ENCODE measurements around the gene TEDC1. TPM values are rescaled to one million over a fixed set of nuclear protein-coding genes. Genes with fewer than 3 reads are reported as not detected.

The TEDC1 gene
- total RNA-seq, 4 donors from 2014 or later, result 0.97 to 4.2 (median 2.2) TPM

- peaks cover 0 to 7% (median 4%) of the 10 kb centered on the region in 3 donors for H3K27me3 ChIP-seq
- H3K36me3 ChIP-seq, result no peaks in the 10 kb centered on the region
- no peak for TF ChIP-seq CTCF (IDR thresholded peaks at IDR 0.05 in 4 of 5, conservative IDR thresholded peaks at IDR 0.05 in 1 of 5)
- TF ChIP-seq POLR2A (IDR thresholded peaks at IDR 0.05), result no peak
- peak overlapping the region in 1 of 4 donors; percentile 60 for H3K4me3 ChIP-seq
- H3K4me1 ChIP-seq, result peaks cover 31 to 59% of the 10 kb centered on the region in 2 donors
- in situ Hi-C loops (cut with MboI; ENCODE audit: low sequenced_read_pairs in 4 of 4), result loop anchor here in 1 of 4 donors (25.0 kb wide), 1 partner anchor 116 kb away; no protein-coding TSS in a partner anchor
- H3K9me3 ChIP-seq, result no peaks in the 10 kb centered on the region
- intact Hi-C loops (cut with DNase I; ENCODE audit: low total_unique reads), result no loop called here
- no peak for DNase-seq
- peak overlapping the region in 2 of 4 donors; percentile 76 to 84 for H3K27ac ChIP-seq
- ATAC-seq, result no peak
Measured at GRCh38 chr14:105477660-105478397, 13.2 kb upstream of the TEDC1 start.

GRCh38 chr14:105478398-105479251 is 12.4 kb upstream of the TEDC1 start:
- intact Hi-C loops (cut with DNase I; ENCODE audit: low total_unique reads), result no loop called here
- Histone ChIP-seq H3K27me3 (peaks cover 0 to 7% (median 4%) of the 10 kb centered on the region in 3 donors), H3K4me3 (no peak overlapping the region), H3K9me3 (no peaks in the 10 kb centered on the region), H3K27ac (no peak overlapping the region), H3K4me1 (peaks cover 30 to 59% of the 10 kb centered on the region in 2 donors), H3K36me3 (no peaks in the 10 kb centered on the region)
- in situ Hi-C loops (cut with MboI; ENCODE audit: low sequenced_read_pairs in 4 of 4), result loop anchor here in 1 of 4 donors (25.0 kb wide), 1 partner anchor 116 kb away; no protein-coding TSS in a partner anchor
- TF ChIP-seq CTCF (IDR thresholded peaks at IDR 0.05 in 4 of 5, conservative IDR thresholded peaks at IDR 0.05 in 1 of 5) (no peak), POLR2A (IDR thresholded peaks at IDR 0.05) (no peak)
- DNase-seq (no peak), ATAC-seq (no peak)

- Histone ChIP-seq H3K9me3 (no peaks in the 10 kb centered on the region), H3K27ac (peak overlapping the region in 3 of 4 donors; percentile 21 to 81 (median 81)), H3K4me1 (peaks cover 26 to 61% of the 10 kb centered on the region in 2 donors), H3K4me3 (no peak overlapping the region), H3K36me3 (no peaks in the 10 kb centered on the region), H3K27me3 (peaks cover 0 to 7% (median 5%) of the 10 kb centered on the region in 3 donors)
- DNase-seq (no peak), ATAC-seq (no peak)
- TF ChIP-seq POLR2A (IDR thresholded peaks at IDR 0.05) (no peak), CTCF (IDR thresholded peaks at IDR 0.05 in 4 of 5, conservative IDR thresholded peaks at IDR 0.05 in 1 of 5) (no peak)
- intact Hi-C loops (cut with DNase I; ENCODE audit: low total_unique reads), result loop anchor here (1.0 kb wide), 1 partner anchor 49 kb away; no protein-coding TSS in a partner anchor
- in situ Hi-C loops (cut with MboI; ENCODE audit: low sequenced_read_pairs in 4 of 4), result loop anchor here in 1 of 4 donors (25.0 kb wide), 1 partner anchor 117 kb away; no protein-coding TSS in a partner anchor
Measured at GRCh38 chr14:105479431-105480158, 11.5 kb upstream of the TEDC1 start.

- no peak for TF ChIP-seq POLR2A (IDR thresholded peaks at IDR 0.05)
- no peak for TF ChIP-seq CTCF (IDR thresholded peaks at IDR 0.05 in 4 of 5, conservative IDR thresholded peaks at IDR 0.05 in 1 of 5)
- peaks cover 26 to 57% of the 10 kb centered on the region in 2 donors for H3K4me1 ChIP-seq
- no peaks in the 10 kb centered on the region for H3K36me3 ChIP-seq
- in situ Hi-C loops (cut with MboI; ENCODE audit: low sequenced_read_pairs in 4 of 4), result loop anchor here in 1 of 4 donors (25.0 kb wide), 1 partner anchor 118 kb away; no protein-coding TSS in a partner anchor
- H3K9me3 ChIP-seq, result no peaks in the 10 kb centered on the region
- H3K4me3 ChIP-seq, result no peak overlapping the region
- DNase-seq (no peak), ATAC-seq (no peak)
- peak overlapping the region; percentile 67 to 81 (median 78) for H3K27ac ChIP-seq
- peaks cover 0 to 7% (median 7%) of the 10 kb centered on the region in 3 donors for H3K27me3 ChIP-seq
- intact Hi-C loops (cut with DNase I; ENCODE audit: low total_unique reads), result loop anchor here (1.0 kb wide), 1 partner anchor 48 kb away; no protein-coding TSS in a partner anchor
Measured at GRCh38 chr14:105480199-105480746, 10.8 kb upstream of the TEDC1 start.

All from gastrocnemius medialis (tissue), 4 donors.